ENCODE data around the gene OR5AC2.
A peak's percentile ranks its signal among the peaks of the same experiment; 100 is the strongest.

OR5AC2 gene

GRCh38 chr3:98086873-98087272, at the start of gene OR5AC2:
Gene OR5AC2 (plus strand): TSS chr3:98087173. CDS start chr3:98087173, 0 bp downstream.
- Mint-ChIP-seq H3K9me3 (peaks cover 5% of the 10 kb centered on the region), H3K27me3 (peaks cover 5% of the 10 kb centered on the region), H3K27ac (no peak within 1 kb of the TSS), H3K36me3 (no peaks in the 10 kb centered on the region), H3K4me1 (no peaks in the 10 kb centered on the region), H3K4me3 (no peak within 1 kb of the TSS)

GRCh38 chr3:98038286-98038685, 48.7 kb upstream of the OR5AC2 start:
- peaks cover 12% of the 10 kb centered on the region for H3K27me3 Mint-ChIP-seq
- H3K27ac Mint-ChIP-seq: no peak overlapping the region
- peaks cover 3% of the 10 kb centered on the region for H3K36me3 Mint-ChIP-seq
- H3K4me1 Mint-ChIP-seq: peaks cover 7% of the 10 kb centered on the region
- peaks cover 7% of the 10 kb centered on the region for H3K9me3 Mint-ChIP-seq
- H3K4me3 Mint-ChIP-seq: no peak overlapping the region

GRCh38 chr3:98038876-98039275, 48.1 kb upstream of the OR5AC2 start:
- Mint-ChIP-seq H3K27me3 (peaks cover 13% of the 10 kb centered on the region), H3K4me1 (peaks cover 7% of the 10 kb centered on the region), H3K9me3 (peaks cover 7% of the 10 kb centered on the region), H3K27ac (peak overlapping the region; percentile 78), H3K4me3 (peak overlapping the region; percentile 87), H3K36me3 (peaks cover 3% of the 10 kb centered on the region)

- Mint-ChIP-seq H3K4me3 (peak overlapping the region; percentile 87), H3K36me3 (peaks cover 3% of the 10 kb centered on the region), H3K9me3 (peaks cover 7% of the 10 kb centered on the region), H3K27me3 (peaks cover 12% of the 10 kb centered on the region), H3K27ac (peak overlapping the region; percentile 78), H3K4me1 (peaks cover 7% of the 10 kb centered on the region)
Measured at GRCh38 chr3:98039322-98040024, 47.5 kb upstream of the OR5AC2 start.

- no peak overlapping the region for H3K27ac Mint-ChIP-seq
- H3K27me3 Mint-ChIP-seq: peaks cover 17% of the 10 kb centered on the region
- H3K9me3 Mint-ChIP-seq: peaks cover 7% of the 10 kb centered on the region
- H3K36me3 Mint-ChIP-seq: peaks cover 3% of the 10 kb centered on the region
- no peak overlapping the region for H3K4me3 Mint-ChIP-seq
- peaks cover 7% of the 10 kb centered on the region for H3K4me1 Mint-ChIP-seq
Measured at GRCh38 chr3:98041350-98041749, 45.6 kb upstream of the OR5AC2 start.

GRCh38 chr3:98048586-98048985, 38.4 kb upstream of the OR5AC2 start:
- H3K27me3 Mint-ChIP-seq: peaks cover 10% of the 10 kb centered on the region
- no peaks in the 10 kb centered on the region for H3K9me3 Mint-ChIP-seq
- no peaks in the 10 kb centered on the region for H3K4me1 Mint-ChIP-seq
- H3K27ac Mint-ChIP-seq: no peak overlapping the region
- no peak overlapping the region for H3K4me3 Mint-ChIP-seq
- no peaks in the 10 kb centered on the region for H3K36me3 Mint-ChIP-seq

- Mint-ChIP-seq H3K27me3 (peaks cover 9% of the 10 kb centered on the region), H3K27ac (no peak overlapping the region), H3K36me3 (no peaks in the 10 kb centered on the region), H3K4me1 (no peaks in the 10 kb centered on the region), H3K4me3 (no peak overlapping the region), H3K9me3 (no peaks in the 10 kb centered on the region)
Measured at GRCh38 chr3:98049271-98049670, 37.7 kb upstream of the OR5AC2 start.

- H3K9me3 Mint-ChIP-seq: no peaks in the 10 kb centered on the region
- peaks cover 4% of the 10 kb centered on the region for H3K27me3 Mint-ChIP-seq
- H3K4me3 Mint-ChIP-seq: no peak overlapping the region
- no peak overlapping the region for H3K27ac Mint-ChIP-seq
- no peaks in the 10 kb centered on the region for H3K4me1 Mint-ChIP-seq
- no peaks in the 10 kb centered on the region for H3K36me3 Mint-ChIP-seq
Measured at GRCh38 chr3:98056035-98056434, 30.9 kb upstream of the OR5AC2 start.

- H3K4me3 Mint-ChIP-seq: no peak overlapping the region
- peaks cover 4% of the 10 kb centered on the region for H3K27me3 Mint-ChIP-seq
- no peaks in the 10 kb centered on the region for H3K9me3 Mint-ChIP-seq
- H3K27ac Mint-ChIP-seq: no peak overlapping the region
- H3K36me3 Mint-ChIP-seq: no peaks in the 10 kb centered on the region
- H3K4me1 Mint-ChIP-seq: no peaks in the 10 kb centered on the region
Measured at GRCh38 chr3:98057631-98058030, 29.3 kb upstream of the OR5AC2 start.

- no peaks in the 10 kb centered on the region for H3K4me1 Mint-ChIP-seq
- H3K36me3 Mint-ChIP-seq: no peaks in the 10 kb centered on the region
- H3K4me3 Mint-ChIP-seq: no peak overlapping the region
- no peaks in the 10 kb centered on the region for H3K9me3 Mint-ChIP-seq
- peaks cover 4% of the 10 kb centered on the region for H3K27me3 Mint-ChIP-seq
- no peak overlapping the region for H3K27ac Mint-ChIP-seq
Measured at GRCh38 chr3:98058244-98058960, 28.6 kb upstream of the OR5AC2 start.

- Mint-ChIP-seq H3K27me3 (peaks cover 16% of the 10 kb centered on the region), H3K36me3 (no peaks in the 10 kb centered on the region), H3K4me3 (no peak overlapping the region), H3K9me3 (no peaks in the 10 kb centered on the region), H3K27ac (no peak overlapping the region), H3K4me1 (no peaks in the 10 kb centered on the region)
Measured at GRCh38 chr3:98068824-98069223, 18.1 kb upstream of the OR5AC2 start.

GRCh38 chr3:98070840-98071239, 16.1 kb upstream of the OR5AC2 start:
- Mint-ChIP-seq H3K36me3 (no peaks in the 10 kb centered on the region), H3K4me3 (no peak overlapping the region), H3K27ac (no peak overlapping the region), H3K27me3 (peaks cover 11% of the 10 kb centered on the region), H3K9me3 (no peaks in the 10 kb centered on the region), H3K4me1 (no peaks in the 10 kb centered on the region)

GRCh38 chr3:98073486-98073885, 13.5 kb upstream of the OR5AC2 start:
- Mint-ChIP-seq H3K36me3 (no peaks in the 10 kb centered on the region), H3K9me3 (no peaks in the 10 kb centered on the region)

GRCh38 chr3:98095882-98096281, 8.9 kb downstream of the OR5AC2 start:
- no peaks in the 10 kb centered on the region for H3K36me3 Mint-ChIP-seq
- H3K27me3 Mint-ChIP-seq: peaks cover 4% of the 10 kb centered on the region
- H3K9me3 Mint-ChIP-seq: peaks cover 5% of the 10 kb centered on the region
- no peaks in the 10 kb centered on the region for H3K4me1 Mint-ChIP-seq
- no peak overlapping the region for H3K4me3 Mint-ChIP-seq
- no peak overlapping the region for H3K27ac Mint-ChIP-seq

More at GRCh38 chr3:98073486-98073885, 13.5 kb upstream of the OR5AC2 start:
- H3K27ac Mint-ChIP-seq: no peak overlapping the region
- peaks cover 9% of the 10 kb centered on the region for H3K27me3 Mint-ChIP-seq
- H3K4me1 Mint-ChIP-seq: no peaks in the 10 kb centered on the region
- H3K4me3 Mint-ChIP-seq: no peak overlapping the region

GRCh38 chr3:98099848-98100247, 12.9 kb downstream of the OR5AC2 start:
- Mint-ChIP-seq H3K27me3 (peaks cover 4% of the 10 kb centered on the region), H3K27ac (no peak overlapping the region), H3K36me3 (no peaks in the 10 kb centered on the region), H3K4me3 (no peak overlapping the region), H3K4me1 (no peaks in the 10 kb centered on the region), H3K9me3 (peaks cover 5% of the 10 kb centered on the region)

GRCh38 chr3:98108162-98108561, 21.2 kb downstream of the OR5AC2 start:
- Mint-ChIP-seq H3K9me3 (no peaks in the 10 kb centered on the region), H3K4me3 (no peak overlapping the region)

More at GRCh38 chr3:98108162-98108561, 21.2 kb downstream of the OR5AC2 start:
- no peaks in the 10 kb centered on the region for H3K36me3 Mint-ChIP-seq
- H3K27ac Mint-ChIP-seq: no peak overlapping the region
- no peaks in the 10 kb centered on the region for H3K4me1 Mint-ChIP-seq
- H3K27me3 Mint-ChIP-seq: peaks cover 4% of the 10 kb centered on the region

All from activated naive CD4-positive, alpha-beta T cell treated with anti-CD3 and anti-CD28 coated beads, Interleukin-2, amount 50 U/mL, for 24 hours (primary cell).